Endothelial cell of umbilical vein (primary cell): ENCODE measurements around the gene ADAMTS19. TPM values are rescaled to one million over a fixed set of nuclear protein-coding genes. Genes with fewer than 3 reads are reported as not detected.

Source experiments
- BruUV-seq: library from RNA; stranded (reverse); fragments of 400-500 nt; replicated peaks from 2 replicates; lab custom pipeline; 2021; lab: Mats Ljungman, UMichigan
- CTCF ChIA-PET: fragments of 300-600, 350-600 bp; sonication (Branson Sonifier 250); formaldehyde crosslinking; loops from one replicate; lab custom pipeline; 2021; ENCODE audit warnings: antibody characterized with exemption, inconsistent platforms; lab: Charles Lee
- POLR2A ChIA-PET: fragments of 300-600, 350-600 bp; sonication (Branson Sonifier 250); formaldehyde crosslinking; loops from one replicate; lab custom pipeline; 2021; ENCODE audit warnings: antibody characterized with exemption, inconsistent platforms; lab: Charles Lee
- DNase-seq: peaks from one replicate; pipeline ENCODE4 v3.0.0-alpha.2; 2011; ENCODE audit warnings: low read depth, low spot score
- FAIRE-seq: peaks from 2 replicates; lab custom pipeline; 2011; peaks lifted over from hg19 to GRCh38; lab: Jason Lieb, UNC
- H2AFZ ChIP-seq: 2 replicates; pipeline ENCODE4 v1.6.0; 2012; ENCODE audit warnings: low read depth, low read length, control low read depth, inconsistent platforms
- H3K27ac ChIP-seq: 2 replicates; pipeline ENCODE4 v1.5.1; 2011; ENCODE audit warnings: low read depth, mild to moderate bottlenecking, control low read depth, low read length, moderate library complexity; ENCODE audit not compliant: insufficient read depth
- H3K27me3 ChIP-seq, 2 experiments: 2 replicates each; pipeline versions ENCODE4 v1.6.0 to v1.6.1; 2011; ENCODE audit warnings: low read length in 2 of 2, mixed read lengths in 1 of 2; ENCODE audit not compliant: control insufficient read depth in 2 of 2, insufficient read depth in 2 of 2
- H3K36me3 ChIP-seq, 2 experiments: 2 replicates in 1 of 2; 3 replicates in 1 of 2; pipeline ENCODE4 v1.5.1; 2011; ENCODE audit warnings: low read length in 2 of 2, mild to moderate bottlenecking in 1 of 2, moderate library complexity in 1 of 2; ENCODE audit not compliant: control insufficient read depth in 2 of 2, insufficient read depth in 2 of 2; ENCODE audit errors: extremely low read depth in 1 of 2
- H3K4me1 ChIP-seq: 3 replicates; pipeline ENCODE4 v1.5.1; 2011; ENCODE audit warnings: mild to moderate bottlenecking, low read length; ENCODE audit not compliant: control insufficient read depth, insufficient read depth; ENCODE audit errors: extremely low read depth
- H3K4me2 ChIP-seq: 2 replicates; pipeline ENCODE4 v1.6.1; 2011; ENCODE audit warnings: low read length, control low read depth, mixed read lengths; ENCODE audit not compliant: insufficient read depth
- H3K4me3 ChIP-seq, 3 experiments: fragments of 200-600 bp in 1 of 3; sonication (generic), shearing (Covaris generic) in 1 of 3; replicated peaks in 1 of 3; 2 replicates each; pipeline ENCODE4 v1.5.1; 2011 to 2016; ENCODE audit warnings: control low read depth in 3 of 3, low read length in 3 of 3, mild to moderate bottlenecking in 2 of 3, inconsistent platforms in 1 of 3, low read depth in 1 of 3, moderate library complexity in 1 of 3; ENCODE audit not compliant: insufficient read depth in 1 of 3
- H3K79me2 ChIP-seq: 2 replicates; pipeline ENCODE4 v1.6.0; 2012; ENCODE audit warnings: low read length, inconsistent platforms; ENCODE audit not compliant: control insufficient read depth, insufficient read depth
- H3K9ac ChIP-seq: replicated peaks from 2 replicates; pipeline ENCODE3; 2011; ENCODE audit warnings: low read length, control low read depth; ENCODE audit not compliant: insufficient read depth; ENCODE audit errors: extremely low read depth
- H3K9me1 ChIP-seq: replicated peaks from 3 replicates; pipeline ENCODE4 v1.6.0; 2011; ENCODE audit warnings: mild to moderate bottlenecking, low read length; ENCODE audit not compliant: control insufficient read depth, insufficient read depth; ENCODE audit errors: extremely low read depth
- H3K9me3 ChIP-seq: replicated peaks from 2 replicates; pipeline ENCODE4 v1.5.1; 2012; ENCODE audit warnings: low read length, inconsistent platforms; ENCODE audit not compliant: control insufficient read depth, insufficient read depth
- H4K20me1 ChIP-seq: replicated peaks from 2 replicates; pipeline ENCODE3; 2011; ENCODE audit warnings: mild to moderate bottlenecking, low read length; ENCODE audit not compliant: control insufficient read depth, insufficient read depth; ENCODE audit errors: extremely low read depth
- EZH2 ChIP-seq: IDR thresholded peaks from 2 replicates; pipeline ENCODE4 v1.6.1; 2012; ENCODE audit warnings: borderline replicate concordance, low read depth, mild to moderate bottlenecking, moderate library complexity, low read length, inconsistent platforms; ENCODE audit not compliant: severe bottlenecking
- FOS ChIP-seq: IDR thresholded peaks from 2 replicates; pipeline ENCODE4 v1.6.1; 2011; ENCODE audit warnings: mild to moderate bottlenecking, low read length, moderate library complexity, borderline replicate concordance; ENCODE audit not compliant: insufficient read depth
- GATA2 ChIP-seq: IDR thresholded peaks from 2 replicates; pipeline ENCODE4 v1.7.0; 2011; ENCODE audit warnings: low read depth, mild to moderate bottlenecking, moderate library complexity, mixed read lengths, low read length; ENCODE audit not compliant: insufficient read length, insufficient read depth
- JUN ChIP-seq: IDR thresholded peaks from 2 replicates; pipeline ENCODE4 v1.6.1; 2011; ENCODE audit warnings: borderline replicate concordance, low read depth; ENCODE audit not compliant: insufficient read length, insufficient read depth
- MYC ChIP-seq: IDR thresholded peaks from one replicate; pipeline ENCODE4 v1.6.1; 2011; ENCODE audit warnings: mild to moderate bottlenecking, low read depth, low read length
- POLR2A ChIP-seq: IDR thresholded peaks from 2 replicates; pipeline ENCODE4 v1.6.1; 2012; ENCODE audit warnings: low read depth, mild to moderate bottlenecking, control low read depth, low read length
- POLR2AphosphoS5 ChIP-seq: IDR thresholded peaks from 2 replicates; pipeline ENCODE4 v1.6.1; 2012; ENCODE audit warnings: low read depth, mild to moderate bottlenecking, control low read depth, low read length, moderate library complexity; ENCODE audit not compliant: insufficient read depth
- dilution Hi-C: fragments of 300-500 bp; cut with MboI; formaldehyde crosslinking; loops from one replicate; pipeline ENCODE4 v1.15.0; 2019; ENCODE audit warnings: low sequenced_read_pairs; ENCODE audit not compliant: extremely low pct_ligation_motif_present
- intact Hi-C: fragments of 100-400 bp; cut with micrococcal nuclease; formaldehyde crosslinking; loops from one replicate; pipeline ENCODE4 v1.10.0; 2022
- polyA plus RNA-seq, 4 experiments: library from polyadenylated mRNA; depleted of rRNA in 3 of 4; stranded (reverse) in 3 of 4; unstranded in 1 of 4; fragments of >200 nt; gene quantifications; 2 replicates each; pipeline versions ENCODE4 v1.2.1 to v1.2.3, GENCODE V29; 2011 to 2012; ENCODE audit warnings: missing spikeins in 1 of 4
- total RNA-seq: library from RNA; stranded (reverse); gene quantifications from 2 replicates; pipeline ENCODE4 v1.2.3, GENCODE V29; 2021
- TF ChIP-seq, protein P1 (sequence below): IDR thresholded peaks from 2 replicates; pipeline ENCODE4 v1.6.1; 2011; ENCODE audit not compliant: insufficient read depth, insufficient read length
- TF ChIP-seq, protein P2 (sequence below), 2 donors: IDR thresholded peaks; 1 replicate in 1 of 2; 2 replicates in 1 of 2; pipeline ENCODE4 v1.5.1; 2011; ENCODE audit warnings: low read length in 2 of 2, mild to moderate bottlenecking in 2 of 2, moderate library complexity in 2 of 2, control low read depth in 1 of 2, inconsistent platforms in 1 of 2, low read depth in 1 of 2; ENCODE audit not compliant: insufficient read depth in 1 of 2; ENCODE audit errors: extremely low read depth in 1 of 2

Gene ADAMTS19
- total and polyA plus RNA-seq, 2 donors (not counting 3 experiments of a cell fraction or from before 2014, with no cell fraction given) = not detected

DNA sequence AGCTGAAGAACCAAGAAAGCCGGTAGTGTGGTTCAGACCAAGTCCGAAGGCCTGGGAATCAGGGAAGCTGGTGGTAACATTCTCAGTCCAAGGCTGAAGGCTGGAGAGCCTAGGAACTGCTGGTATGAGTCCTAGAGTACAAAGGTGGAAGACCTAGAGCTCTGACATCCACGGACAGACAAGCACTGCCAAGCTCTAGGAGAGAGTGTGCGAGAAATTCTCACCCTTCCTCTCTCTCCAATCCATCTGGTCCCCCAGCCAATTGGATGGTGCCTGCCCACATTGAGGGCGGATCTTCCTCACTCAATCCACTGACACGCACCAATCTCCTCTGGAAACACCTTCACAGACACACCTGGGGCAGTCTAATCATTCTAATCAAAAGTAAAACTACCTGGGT, 19.7 kb upstream of the ADAMTS19 start:
- intact Hi-C loops (no loop called here), dilution Hi-C loops (no loop called here)
- no peak for FAIRE-seq
- Histone ChIP-seq H3K4me2 (no peak overlapping the region), H3K27ac (no peak overlapping the region), H3K36me3 (no peaks in the 10 kb centered on the region), H3K79me2 (no peaks in the 10 kb centered on the region), H3K9me1 (no peaks in the 10 kb centered on the region), H3K9ac (no peak overlapping the region), H3K4me3 (no peak overlapping the region), H3K9me3 (no peaks in the 10 kb centered on the region), H4K20me1 (no peaks in the 10 kb centered on the region), H3K4me1 (no peaks in the 10 kb centered on the region), H2AFZ (no peak overlapping the region), H3K27me3 (no peaks in the 10 kb centered on the region)
- no TSS peak for BruUV-seq
- no peak for TF ChIP-seq JUN
- TF ChIP-seq, protein P1, sequence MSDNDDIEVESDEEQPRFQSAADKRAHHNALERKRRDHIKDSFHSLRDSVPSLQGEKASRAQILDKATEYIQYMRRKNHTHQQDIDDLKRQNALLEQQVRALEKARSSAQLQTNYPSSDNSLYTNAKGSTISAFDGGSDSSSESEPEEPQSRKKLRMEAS = no peak
- ChIA-PET CTCF (interaction anchor here (1.4 to 1.6 kb wide), 2 partner anchors 23 to 271 kb away, joined by 3 to 4 read pairs; no protein-coding TSS in a partner anchor), POLR2A (no interaction called here)
- DNase-seq = no peak

DNA sequence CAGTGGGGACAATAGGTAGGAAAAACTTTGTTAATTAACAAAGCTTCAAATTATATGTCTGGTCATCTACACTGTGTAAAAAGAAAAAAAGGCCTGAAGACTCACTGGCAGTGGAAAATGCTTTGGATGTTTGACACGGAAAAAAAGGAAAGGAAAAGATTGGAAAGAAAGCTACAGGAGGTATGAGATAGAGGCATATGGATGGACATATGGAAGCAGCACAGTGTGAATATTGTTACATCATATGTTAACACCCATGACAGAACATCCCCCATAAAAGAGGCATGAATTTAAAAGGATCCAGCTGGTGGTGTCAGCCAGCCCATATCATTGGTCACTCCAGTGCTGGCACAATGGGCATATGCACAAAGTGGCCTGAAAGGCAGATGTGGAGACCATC, 19.0 kb upstream of the ADAMTS19 start:
- no peaks in the 10 kb centered on the region for H4K20me1 ChIP-seq
- DNase-seq = no peak
- no peaks in the 10 kb centered on the region for H3K4me1 ChIP-seq
- intact Hi-C loops (no loop called here), dilution Hi-C loops (no loop called here)
- no peak overlapping the region for H3K4me3 ChIP-seq
- H3K27me3 ChIP-seq = no peaks in the 10 kb centered on the region
- CTCF ChIA-PET = no interaction called here
- no TSS peak for BruUV-seq
- no peak for TF ChIP-seq MYC
- TF ChIP-seq, protein P2, sequence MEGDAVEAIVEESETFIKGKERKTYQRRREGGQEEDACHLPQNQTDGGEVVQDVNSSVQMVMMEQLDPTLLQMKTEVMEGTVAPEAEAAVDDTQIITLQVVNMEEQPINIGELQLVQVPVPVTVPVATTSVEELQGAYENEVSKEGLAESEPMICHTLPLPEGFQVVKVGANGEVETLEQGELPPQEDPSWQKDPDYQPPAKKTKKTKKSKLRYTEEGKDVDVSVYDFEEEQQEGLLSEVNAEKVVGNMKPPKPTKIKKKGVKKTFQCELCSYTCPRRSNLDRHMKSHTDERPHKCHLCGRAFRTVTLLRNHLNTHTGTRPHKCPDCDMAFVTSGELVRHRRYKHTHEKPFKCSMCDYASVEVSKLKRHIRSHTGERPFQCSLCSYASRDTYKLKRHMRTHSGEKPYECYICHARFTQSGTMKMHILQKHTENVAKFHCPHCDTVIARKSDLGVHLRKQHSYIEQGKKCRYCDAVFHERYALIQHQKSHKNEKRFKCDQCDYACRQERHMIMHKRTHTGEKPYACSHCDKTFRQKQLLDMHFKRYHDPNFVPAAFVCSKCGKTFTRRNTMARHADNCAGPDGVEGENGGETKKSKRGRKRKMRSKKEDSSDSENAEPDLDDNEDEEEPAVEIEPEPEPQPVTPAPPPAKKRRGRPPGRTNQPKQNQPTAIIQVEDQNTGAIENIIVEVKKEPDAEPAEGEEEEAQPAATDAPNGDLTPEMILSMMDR (IDR thresholded peaks at IDR 0.05; ENCODE audit: extremely low read depth in 1 of 2, insufficient read depth in 1 of 2, low read depth in 1 of 2, low read length in 2 of 2) = no peak
- TF ChIP-seq POLR2AphosphoS5 = no peak
- TF ChIP-seq EZH2 = no peak
- TF ChIP-seq, protein P1 = no peak
- TF ChIP-seq JUN = no peak
- TF ChIP-seq GATA2 = no peak
- TF ChIP-seq POLR2A = no peak
- TF ChIP-seq FOS = no peak
- H3K36me3 ChIP-seq = no peaks in the 10 kb centered on the region
- H3K9ac ChIP-seq = no peak overlapping the region
- no peak overlapping the region for H2AFZ ChIP-seq
- H3K9me1 ChIP-seq = no peaks in the 10 kb centered on the region
- H3K9me3 ChIP-seq = no peaks in the 10 kb centered on the region
- H3K4me2 ChIP-seq = no peak overlapping the region
- H3K79me2 ChIP-seq = no peaks in the 10 kb centered on the region
- POLR2A ChIA-PET = no interaction called here
- FAIRE-seq = no peak
- H3K27ac ChIP-seq = no peak overlapping the region
